Activated T-cell treated with anti-CD3 and anti-CD28 coated beads, Interleukin-2, amount 50 U/mL, for 24 hours (primary cell): ENCODE measurements around the gene ARHGAP33.

ENCODE experiments used
- DNase-seq: peaks from one replicate; pipeline ENCODE4 v3.0.0-alpha.2; 2020
- H3K27ac Mint-ChIP-seq: 2 replicates; pipeline ENCODE4 v1.8.0; 2020; ENCODE audit warnings: mild to moderate bottlenecking, mixed read lengths
- H3K27me3 Mint-ChIP-seq: 2 replicates; pipeline ENCODE4 v1.8.0; 2020; ENCODE audit warnings: mixed read lengths
- H3K36me3 Mint-ChIP-seq: 2 replicates; pipeline ENCODE4 v1.8.0; 2020; ENCODE audit warnings: low read depth, mixed read lengths
- H3K4me1 Mint-ChIP-seq: 2 replicates; pipeline ENCODE4 v1.8.0; 2020; ENCODE audit warnings: low read depth, mixed read lengths
- H3K4me3 Mint-ChIP-seq: 2 replicates; pipeline ENCODE4 v1.8.0; 2020; ENCODE audit warnings: mild to moderate bottlenecking, moderate library complexity, mixed read lengths
- H3K9me3 Mint-ChIP-seq: 2 replicates; pipeline ENCODE4 v1.8.0; 2020; ENCODE audit warnings: mixed read lengths

The ARHGAP33 gene

GRCh38 chr19:35776102-35776788 is 881 bp downstream of the ARHGAP33 start:
- H3K36me3 Mint-ChIP-seq, result peaks cover 7% of the 10 kb centered on the region

GRCh38 chr19:35777086-35777841 is 1.9 kb downstream of the ARHGAP33 start:
- peak overlapping the region; percentile 12 for H3K4me3 Mint-ChIP-seq
- H3K9me3 Mint-ChIP-seq, result no peaks in the 10 kb centered on the region
- H3K27me3 Mint-ChIP-seq, result no peaks in the 10 kb centered on the region
- no peak overlapping the region for H3K27ac Mint-ChIP-seq
- peaks cover 8% of the 10 kb centered on the region for H3K36me3 Mint-ChIP-seq
- H3K4me1 Mint-ChIP-seq, result peaks cover 10% of the 10 kb centered on the region
- no peak for DNase-seq

More at GRCh38 chr19:35776102-35776788, 881 bp downstream of the ARHGAP33 start:
- peaks cover 10% of the 10 kb centered on the region for H3K4me1 Mint-ChIP-seq
- H3K27me3 Mint-ChIP-seq, result no peaks in the 10 kb centered on the region
- H3K4me3 Mint-ChIP-seq, result peak overlapping the region; percentile 73
- no peaks in the 10 kb centered on the region for H3K9me3 Mint-ChIP-seq
- no peak overlapping the region for H3K27ac Mint-ChIP-seq
- DNase-seq, result no peak

GRCh38 chr19:35777961-35778360 is 2.6 kb downstream of the ARHGAP33 start:
- Mint-ChIP-seq H3K36me3 (peaks cover 10% of the 10 kb centered on the region), H3K4me1 (peaks cover 10% of the 10 kb centered on the region), H3K27ac (no peak overlapping the region), H3K9me3 (no peaks in the 10 kb centered on the region), H3K27me3 (no peaks in the 10 kb centered on the region), H3K4me3 (no peak overlapping the region)
- no peak for DNase-seq

- H3K36me3 Mint-ChIP-seq, result peaks cover 10% of the 10 kb centered on the region
- no peaks in the 10 kb centered on the region for H3K27me3 Mint-ChIP-seq
- H3K4me3 Mint-ChIP-seq, result no peak overlapping the region
- no peaks in the 10 kb centered on the region for H3K9me3 Mint-ChIP-seq
- H3K4me1 Mint-ChIP-seq, result peaks cover 10% of the 10 kb centered on the region
- no peak overlapping the region for H3K27ac Mint-ChIP-seq
- DNase-seq, result no peak
Measured at GRCh38 chr19:35779033-35779432, 3.7 kb downstream of the ARHGAP33 start.

- Mint-ChIP-seq H3K27ac (no peak overlapping the region), H3K36me3 (peaks cover 10% of the 10 kb centered on the region), H3K9me3 (no peaks in the 10 kb centered on the region), H3K4me3 (no peak overlapping the region), H3K4me1 (peaks cover 4% of the 10 kb centered on the region), H3K27me3 (no peaks in the 10 kb centered on the region)
- DNase-seq, result no peak
Measured at GRCh38 chr19:35780058-35780457, 4.7 kb downstream of the ARHGAP33 start.

GRCh38 chr19:35780717-35781116 is 5.4 kb downstream of the ARHGAP33 start:
- no peak for DNase-seq
- Mint-ChIP-seq H3K4me3 (no peak overlapping the region), H3K27me3 (no peaks in the 10 kb centered on the region), H3K9me3 (no peaks in the 10 kb centered on the region), H3K27ac (no peak overlapping the region), H3K36me3 (peaks cover 10% of the 10 kb centered on the region), H3K4me1 (peaks cover 3% of the 10 kb centered on the region)

- H3K9me3 Mint-ChIP-seq, result no peaks in the 10 kb centered on the region
- no peak for DNase-seq
- H3K4me1 Mint-ChIP-seq, result no peaks in the 10 kb centered on the region
- no peak overlapping the region for H3K27ac Mint-ChIP-seq
- peaks cover 11% of the 10 kb centered on the region for H3K36me3 Mint-ChIP-seq
- no peaks in the 10 kb centered on the region for H3K27me3 Mint-ChIP-seq
- H3K4me3 Mint-ChIP-seq, result no peak overlapping the region
Measured at GRCh38 chr19:35781650-35782049, 6.3 kb downstream of the ARHGAP33 start.

GRCh38 chr19:35782589-35782988 is 7.2 kb downstream of the ARHGAP33 start:
- no peak for DNase-seq
- Mint-ChIP-seq H3K4me3 (no peak overlapping the region), H3K27me3 (no peaks in the 10 kb centered on the region), H3K4me1 (no peaks in the 10 kb centered on the region), H3K36me3 (peaks cover 11% of the 10 kb centered on the region), H3K27ac (no peak overlapping the region), H3K9me3 (no peaks in the 10 kb centered on the region)

- H3K9me3 Mint-ChIP-seq, result no peaks in the 10 kb centered on the region
- H3K36me3 Mint-ChIP-seq, result peaks cover 11% of the 10 kb centered on the region
- no peak overlapping the region for H3K4me3 Mint-ChIP-seq
- no peaks in the 10 kb centered on the region for H3K4me1 Mint-ChIP-seq
- no peak overlapping the region for H3K27ac Mint-ChIP-seq
- no peak for DNase-seq
- no peaks in the 10 kb centered on the region for H3K27me3 Mint-ChIP-seq
Measured at GRCh38 chr19:35783469-35784434, 8.4 kb downstream of the ARHGAP33 start.

GRCh38 chr19:35784503-35785338 is 9.4 kb downstream of the ARHGAP33 start:
- Mint-ChIP-seq H3K36me3 (peaks cover 10% of the 10 kb centered on the region), H3K4me1 (no peaks in the 10 kb centered on the region), H3K27me3 (no peaks in the 10 kb centered on the region), H3K4me3 (no peak overlapping the region), H3K27ac (no peak overlapping the region), H3K9me3 (no peaks in the 10 kb centered on the region)
- DNase-seq, result no peak

GRCh38 chr19:35785339-35785627 is 9.9 kb downstream of the ARHGAP33 start:
- no peaks in the 10 kb centered on the region for H3K9me3 Mint-ChIP-seq
- H3K36me3 Mint-ChIP-seq, result peaks cover 8% of the 10 kb centered on the region

GRCh38 chr19:35786299-35787160 is 11.2 kb downstream of the ARHGAP33 start:
- H3K4me1 Mint-ChIP-seq, result no peaks in the 10 kb centered on the region
- no peaks in the 10 kb centered on the region for H3K9me3 Mint-ChIP-seq
- H3K4me3 Mint-ChIP-seq, result no peak overlapping the region
- no peak for DNase-seq
- no peak overlapping the region for H3K27ac Mint-ChIP-seq
- no peaks in the 10 kb centered on the region for H3K27me3 Mint-ChIP-seq
- peaks cover 4% of the 10 kb centered on the region for H3K36me3 Mint-ChIP-seq

More at GRCh38 chr19:35785339-35785627, 9.9 kb downstream of the ARHGAP33 start:
- Mint-ChIP-seq H3K27ac (no peak overlapping the region), H3K4me1 (no peaks in the 10 kb centered on the region), H3K27me3 (no peaks in the 10 kb centered on the region), H3K4me3 (no peak overlapping the region)
- DNase-seq, result no peak

GRCh38 chr19:35787227-35787799 is 11.9 kb downstream of the ARHGAP33 start:
- DNase-seq, result no peak
- H3K27me3 Mint-ChIP-seq, result no peaks in the 10 kb centered on the region
- no peak overlapping the region for H3K27ac Mint-ChIP-seq
- peaks cover 3% of the 10 kb centered on the region for H3K36me3 Mint-ChIP-seq
- H3K9me3 Mint-ChIP-seq, result no peaks in the 10 kb centered on the region
- H3K4me1 Mint-ChIP-seq, result no peaks in the 10 kb centered on the region
- H3K4me3 Mint-ChIP-seq, result no peak overlapping the region
